Spleen (tissue), 7 donors: ENCODE data around the gene STAP2.
A peak's percentile ranks its signal among the peaks of the same experiment; 100 is the strongest.

Source experiments
- POLR2AphosphoS5 ChIP-seq, 3 donors: sonication (generic); formaldehyde crosslinking; IDR thresholded peaks; one replicate each; pipeline ENCODE4 v1.5.1; 2017; ENCODE audit warnings: antibody characterized with exemption in 3 of 3
- TF ChIP-seq, protein P1 (sequence below), 11 experiments: fragments of 200-600 bp in 7 of 11; fragments of 450-650 bp in 4 of 11; sonication (generic) in 4 of 11; IDR thresholded peaks in 8 of 11; conservative IDR thresholded peaks in 3 of 11; 1 replicate in 7 of 11; 2 replicates in 4 of 11; pipeline versions ENCODE4 v1.4.0 to v1.8.0; 2016 to 2021; ENCODE audit warnings: antibody characterized with exemption in 11 of 11, inconsistent platforms in 4 of 11, mild to moderate bottlenecking in 1 of 11
- donor health status: DM: no; HTN: no; CAD: no; lungs with moderate emphysema.
- donor health status: DM: no; HTN: no; CAD: no.
- donor health status: DM: no; HTN: no; CAD: no.

GRCh38 chr19:4362831-4363545 is 24.4 kb upstream of the STAP2 start:
- TF ChIP-seq, protein P1, sequence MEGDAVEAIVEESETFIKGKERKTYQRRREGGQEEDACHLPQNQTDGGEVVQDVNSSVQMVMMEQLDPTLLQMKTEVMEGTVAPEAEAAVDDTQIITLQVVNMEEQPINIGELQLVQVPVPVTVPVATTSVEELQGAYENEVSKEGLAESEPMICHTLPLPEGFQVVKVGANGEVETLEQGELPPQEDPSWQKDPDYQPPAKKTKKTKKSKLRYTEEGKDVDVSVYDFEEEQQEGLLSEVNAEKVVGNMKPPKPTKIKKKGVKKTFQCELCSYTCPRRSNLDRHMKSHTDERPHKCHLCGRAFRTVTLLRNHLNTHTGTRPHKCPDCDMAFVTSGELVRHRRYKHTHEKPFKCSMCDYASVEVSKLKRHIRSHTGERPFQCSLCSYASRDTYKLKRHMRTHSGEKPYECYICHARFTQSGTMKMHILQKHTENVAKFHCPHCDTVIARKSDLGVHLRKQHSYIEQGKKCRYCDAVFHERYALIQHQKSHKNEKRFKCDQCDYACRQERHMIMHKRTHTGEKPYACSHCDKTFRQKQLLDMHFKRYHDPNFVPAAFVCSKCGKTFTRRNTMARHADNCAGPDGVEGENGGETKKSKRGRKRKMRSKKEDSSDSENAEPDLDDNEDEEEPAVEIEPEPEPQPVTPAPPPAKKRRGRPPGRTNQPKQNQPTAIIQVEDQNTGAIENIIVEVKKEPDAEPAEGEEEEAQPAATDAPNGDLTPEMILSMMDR (IDR thresholded peaks at IDR 0.05 in 8 of 11, conservative IDR thresholded peaks at IDR 0.05 in 3 of 11) = peak in 5 of 11 experiments; percentile 11 to 41 (median 18)
- peak; percentile 17 to 63 (median 40) for TF ChIP-seq POLR2AphosphoS5 (IDR thresholded peaks at IDR 0.05)
